ENCODE data around the gene SH2B2.

- TF ChIP-seq POLR2A (IDR thresholded peaks at IDR 0.05) (no peak), CTCF (IDR thresholded peaks at IDR 0.05) (no peak), POLR2AphosphoS5 (IDR thresholded peaks at IDR 0.05) (no peak)
These were observed 9.8 kb downstream of the SH2B2 start for GRCh38 chr7:102296514-102296913.

All from prostate gland (tissue), 2 donors.